ENCODE data around the gene EYS.

DNA sequence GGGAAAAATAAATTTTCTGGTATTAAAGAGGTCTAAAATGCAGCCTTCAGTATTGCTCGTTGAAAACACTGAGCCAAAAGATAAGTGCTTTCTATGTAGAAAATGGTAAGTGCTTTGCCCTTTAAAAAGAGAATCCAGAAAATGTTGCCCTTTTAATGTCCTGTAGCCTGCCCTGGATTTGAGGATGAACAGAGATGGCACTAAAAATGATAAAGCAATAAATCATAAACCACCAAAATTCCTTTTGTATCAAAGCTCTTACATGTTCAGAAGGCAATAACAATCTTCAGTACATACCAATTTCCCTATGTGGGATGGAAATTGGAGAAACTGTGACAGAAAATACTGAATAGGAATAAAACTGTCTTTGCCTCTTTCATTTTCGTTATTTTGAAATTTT is 1665.7 kb downstream of the EYS start:
- no peak for TF ChIP-seq EZH2phosphoT487 (IDR thresholded peaks at IDR 0.05; ENCODE audit: low read length)
- TF ChIP-seq, protein P1, sequence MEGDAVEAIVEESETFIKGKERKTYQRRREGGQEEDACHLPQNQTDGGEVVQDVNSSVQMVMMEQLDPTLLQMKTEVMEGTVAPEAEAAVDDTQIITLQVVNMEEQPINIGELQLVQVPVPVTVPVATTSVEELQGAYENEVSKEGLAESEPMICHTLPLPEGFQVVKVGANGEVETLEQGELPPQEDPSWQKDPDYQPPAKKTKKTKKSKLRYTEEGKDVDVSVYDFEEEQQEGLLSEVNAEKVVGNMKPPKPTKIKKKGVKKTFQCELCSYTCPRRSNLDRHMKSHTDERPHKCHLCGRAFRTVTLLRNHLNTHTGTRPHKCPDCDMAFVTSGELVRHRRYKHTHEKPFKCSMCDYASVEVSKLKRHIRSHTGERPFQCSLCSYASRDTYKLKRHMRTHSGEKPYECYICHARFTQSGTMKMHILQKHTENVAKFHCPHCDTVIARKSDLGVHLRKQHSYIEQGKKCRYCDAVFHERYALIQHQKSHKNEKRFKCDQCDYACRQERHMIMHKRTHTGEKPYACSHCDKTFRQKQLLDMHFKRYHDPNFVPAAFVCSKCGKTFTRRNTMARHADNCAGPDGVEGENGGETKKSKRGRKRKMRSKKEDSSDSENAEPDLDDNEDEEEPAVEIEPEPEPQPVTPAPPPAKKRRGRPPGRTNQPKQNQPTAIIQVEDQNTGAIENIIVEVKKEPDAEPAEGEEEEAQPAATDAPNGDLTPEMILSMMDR (IDR thresholded peaks at IDR 0.05; ENCODE audit: low read length), result no peak

All from MM.1S (cell line).